RKO (cell line): ENCODE data around the gene CCNJ.
A peak's percentile ranks its signal among the peaks of the same experiment; 100 is the strongest.

ENCODE experiments used
- DNase-seq: peaks from one replicate; pipeline ENCODE4 v3.0.0-alpha.2; 2016; ENCODE audit warnings: low spot score

The CCNJ gene

GRCh38 chr10:96056787-96057186, 13.4 kb downstream of the CCNJ start:
- DNase-seq, result no peak

DNA sequence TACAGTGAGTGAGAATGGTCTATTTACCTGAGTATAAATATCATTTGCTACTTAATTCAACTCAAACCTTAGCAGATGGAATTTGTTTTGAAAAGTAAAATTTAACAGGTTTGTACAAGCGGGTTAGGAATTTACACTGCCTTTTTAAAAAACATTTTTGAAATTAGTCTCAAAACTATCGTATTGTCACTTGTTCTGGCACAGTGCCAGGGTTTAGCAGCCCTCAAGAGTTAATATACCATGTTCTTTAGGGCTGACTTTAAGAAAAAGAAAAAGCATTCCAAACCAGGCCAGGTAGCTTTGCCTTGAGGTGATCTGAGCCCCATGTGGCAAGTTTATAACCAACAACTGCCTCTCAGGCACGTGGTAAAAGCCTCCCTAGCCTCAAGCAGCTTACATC, 17.8 kb downstream of the CCNJ start:
- no peak for DNase-seq

DNA sequence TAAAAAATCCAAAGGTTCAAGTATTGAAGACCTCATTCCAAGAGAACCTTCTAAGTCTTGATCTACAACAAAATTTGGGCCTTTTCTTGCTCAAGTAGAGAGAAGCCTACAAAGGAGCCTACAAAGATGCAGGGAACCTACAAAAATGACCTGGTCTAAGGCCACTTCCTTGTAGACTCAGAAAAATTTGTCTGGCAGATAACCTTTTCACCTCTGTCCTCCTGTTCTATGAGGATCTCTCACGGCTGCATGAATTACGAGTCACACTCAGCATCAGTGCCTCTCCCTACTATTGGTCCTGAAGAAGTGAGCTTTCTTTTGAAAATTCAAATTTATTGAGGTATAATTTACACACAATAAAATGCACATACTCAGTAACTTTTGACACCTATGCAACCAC, 29.3 kb downstream of the CCNJ start:
- DNase-seq, result no peak

DNA sequence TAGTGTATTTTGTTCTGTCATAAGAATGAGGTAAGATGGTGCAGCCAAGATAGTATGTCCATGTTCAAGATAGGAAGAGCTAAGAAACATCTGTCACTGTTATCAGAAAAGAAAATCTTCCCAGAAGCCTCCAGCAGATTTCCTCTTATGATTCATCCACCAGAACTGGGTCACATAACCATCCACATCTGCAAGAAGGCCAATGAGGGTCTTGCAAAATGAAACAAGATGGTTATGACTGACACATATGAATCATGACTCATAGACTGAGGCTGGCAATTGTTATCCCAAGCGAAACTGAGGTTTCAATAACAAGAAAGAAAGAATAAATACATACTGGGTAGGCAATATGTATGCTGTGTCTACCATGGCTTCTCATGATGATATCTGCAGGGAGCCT, 30.3 kb downstream of the CCNJ start:
- DNase-seq, result peak; percentile 54

DNA sequence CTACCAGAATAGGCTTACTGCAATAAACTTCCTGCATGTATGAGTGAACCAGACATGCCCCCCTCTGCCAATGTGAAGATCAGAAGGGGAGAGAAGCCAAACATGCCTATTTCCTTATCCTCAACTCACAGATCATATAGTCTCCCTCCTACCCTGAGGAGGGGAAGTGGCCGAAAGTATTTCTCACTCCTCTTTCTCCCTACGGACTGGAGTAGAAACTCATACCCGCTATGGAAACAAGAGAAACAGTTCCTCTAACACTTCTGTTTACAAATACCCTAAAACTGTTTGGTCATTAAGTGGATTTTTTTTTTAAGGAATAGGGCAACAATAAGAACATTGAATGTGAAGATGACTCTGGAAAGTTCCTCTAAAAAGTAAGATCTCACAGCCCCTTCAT, 31.4 kb downstream of the CCNJ start:
- no peak for DNase-seq

DNA sequence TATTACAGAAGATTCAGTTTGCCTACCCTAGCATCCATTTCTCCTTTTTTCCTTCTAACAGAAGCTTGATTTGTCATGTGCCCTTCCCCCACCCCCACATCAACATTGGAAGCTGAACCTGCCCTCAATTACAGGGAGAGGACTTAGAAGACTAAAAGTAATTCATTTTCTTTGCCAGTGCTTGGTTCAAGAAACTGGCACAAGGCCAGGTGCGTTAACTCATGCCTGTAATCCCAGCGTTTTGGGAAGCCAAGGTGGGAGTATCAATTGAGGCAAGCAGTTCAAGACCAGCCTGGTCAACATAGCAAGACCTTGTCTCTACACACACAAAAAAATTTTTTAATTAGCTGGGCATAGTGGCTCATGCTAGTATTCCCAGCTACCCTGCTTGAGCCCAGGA, 32.6 kb downstream of the CCNJ start:
- no peak for DNase-seq

GRCh38 chr10:96077156-96077555, 33.8 kb downstream of the CCNJ start:
- DNase-seq, result no peak

- DNase-seq, result no peak
These were observed 38.8 kb downstream of the CCNJ start for GRCh38 chr10:96082153-96082552.

DNA sequence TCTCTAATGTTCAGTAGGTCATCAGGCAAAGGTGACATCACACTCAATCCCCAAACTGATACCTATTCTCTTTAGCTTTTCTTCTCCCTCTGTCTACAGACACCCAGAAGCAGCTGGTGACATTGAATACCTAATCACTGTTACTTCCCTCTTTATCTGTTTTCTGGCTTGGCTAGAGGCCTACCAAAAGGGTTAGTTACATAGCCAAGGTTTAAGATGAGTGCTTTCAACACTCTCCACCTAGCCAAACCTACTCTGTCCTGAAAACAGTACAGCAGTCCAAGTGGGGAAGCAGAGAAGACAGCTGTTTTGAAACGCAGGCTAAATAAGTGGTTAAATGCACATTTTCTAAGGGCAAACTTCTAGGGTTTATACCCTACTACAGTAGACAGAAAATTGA, 39.4 kb downstream of the CCNJ start:
- no peak for DNase-seq

DNA sequence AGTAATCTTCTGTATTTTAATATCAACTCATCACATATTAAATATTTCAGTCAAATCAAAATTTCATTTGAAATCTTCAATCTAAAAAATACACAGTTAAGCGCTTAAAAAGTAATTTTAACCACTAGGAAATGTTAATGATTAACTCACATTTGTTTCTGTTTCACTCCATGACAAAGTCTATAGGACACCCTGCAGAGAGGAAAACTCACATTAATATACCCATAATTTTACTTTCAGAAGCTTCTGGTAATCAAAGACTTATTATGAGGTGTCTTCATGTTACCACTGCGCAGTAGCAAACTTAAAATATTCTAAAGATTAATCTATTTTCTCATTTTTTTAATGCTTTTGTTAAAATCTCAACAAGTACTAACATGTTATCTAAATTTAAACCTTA, 45.7 kb downstream of the CCNJ start:
- DNase-seq, result no peak

- peak; percentile 95 for DNase-seq
These were observed 46.5 kb downstream of the CCNJ start for GRCh38 chr10:96089670-96090462.

DNA sequence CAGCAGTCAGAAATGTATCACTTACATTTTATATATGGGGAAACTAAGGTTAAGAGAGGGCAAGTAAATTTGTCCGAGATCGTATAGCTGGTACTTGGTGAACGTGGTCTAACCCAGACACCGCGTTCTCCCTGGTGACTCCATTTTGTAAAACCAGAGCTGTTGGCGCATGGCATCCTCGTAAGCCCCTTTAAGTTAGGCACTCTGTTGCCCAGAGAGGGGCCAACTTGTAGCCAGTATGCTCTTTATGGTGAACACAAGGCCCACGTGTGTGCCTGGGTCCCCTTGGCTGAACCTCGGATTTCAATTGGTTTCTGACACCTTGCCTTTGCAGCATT, 47.0 kb downstream of the CCNJ start:
- DNase-seq, result no peak

- DNase-seq, result no peak
These were observed 49.8 kb downstream of the CCNJ start for GRCh38 chr10:96092999-96093767.

- no peak for DNase-seq
These were observed 50.6 kb downstream of the CCNJ start for GRCh38 chr10:96093948-96094347.

DNA sequence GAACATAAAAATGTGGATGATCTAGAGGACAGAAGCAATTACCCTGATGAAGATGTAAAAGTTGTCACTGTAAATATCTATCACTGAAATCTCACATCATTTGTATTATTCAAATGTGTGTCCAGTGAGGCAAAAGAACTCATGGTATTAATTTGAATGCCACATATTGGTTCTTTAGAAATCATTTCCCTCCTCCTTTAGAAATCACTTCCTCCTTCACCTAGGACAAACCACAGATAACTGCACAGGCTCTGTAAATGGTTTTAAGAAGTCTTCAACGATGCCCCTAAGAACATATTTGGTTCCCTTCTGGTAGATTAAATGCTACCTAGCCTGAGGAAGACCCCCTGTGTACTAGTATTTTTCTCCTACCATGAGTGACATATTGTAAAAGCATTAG, 53.6 kb downstream of the CCNJ start:
- no peak for DNase-seq

- DNase-seq, result no peak
These were observed 54.5 kb downstream of the CCNJ start for GRCh38 chr10:96097865-96098264.

DNA sequence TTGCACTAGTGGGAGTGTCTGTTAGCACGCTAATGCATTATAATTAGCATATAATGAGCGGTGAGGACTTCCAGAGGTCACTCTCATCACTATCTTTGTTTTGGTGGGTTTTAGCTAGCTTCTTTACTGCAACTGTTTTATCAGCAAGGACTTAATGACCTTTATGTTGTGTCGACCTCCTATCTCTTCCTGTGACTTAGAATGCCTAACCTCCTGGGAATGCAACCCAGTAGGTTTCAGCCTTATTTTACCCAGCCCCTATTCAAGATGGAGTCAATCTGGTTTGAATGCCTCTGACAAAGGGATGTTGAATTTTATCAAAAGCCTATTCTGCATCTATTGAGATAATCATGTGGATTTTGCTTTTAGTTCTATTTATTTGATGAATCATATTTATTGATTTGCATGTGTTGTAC, 64.2 kb downstream of the CCNJ start:
- DNase-seq, result no peak
